GM19395 (cell line): ENCODE results near the gene APOB.

Source experiments
- ATAC-seq: cut with Tn5 transposase; IDR thresholded peaks from one replicate; pipeline ENCODE4 v1.9.1; 2021; ENCODE audit warnings: mild to moderate bottlenecking, moderate library complexity; ENCODE audit not compliant: unreplicated experiment

The APOB gene, protein sequence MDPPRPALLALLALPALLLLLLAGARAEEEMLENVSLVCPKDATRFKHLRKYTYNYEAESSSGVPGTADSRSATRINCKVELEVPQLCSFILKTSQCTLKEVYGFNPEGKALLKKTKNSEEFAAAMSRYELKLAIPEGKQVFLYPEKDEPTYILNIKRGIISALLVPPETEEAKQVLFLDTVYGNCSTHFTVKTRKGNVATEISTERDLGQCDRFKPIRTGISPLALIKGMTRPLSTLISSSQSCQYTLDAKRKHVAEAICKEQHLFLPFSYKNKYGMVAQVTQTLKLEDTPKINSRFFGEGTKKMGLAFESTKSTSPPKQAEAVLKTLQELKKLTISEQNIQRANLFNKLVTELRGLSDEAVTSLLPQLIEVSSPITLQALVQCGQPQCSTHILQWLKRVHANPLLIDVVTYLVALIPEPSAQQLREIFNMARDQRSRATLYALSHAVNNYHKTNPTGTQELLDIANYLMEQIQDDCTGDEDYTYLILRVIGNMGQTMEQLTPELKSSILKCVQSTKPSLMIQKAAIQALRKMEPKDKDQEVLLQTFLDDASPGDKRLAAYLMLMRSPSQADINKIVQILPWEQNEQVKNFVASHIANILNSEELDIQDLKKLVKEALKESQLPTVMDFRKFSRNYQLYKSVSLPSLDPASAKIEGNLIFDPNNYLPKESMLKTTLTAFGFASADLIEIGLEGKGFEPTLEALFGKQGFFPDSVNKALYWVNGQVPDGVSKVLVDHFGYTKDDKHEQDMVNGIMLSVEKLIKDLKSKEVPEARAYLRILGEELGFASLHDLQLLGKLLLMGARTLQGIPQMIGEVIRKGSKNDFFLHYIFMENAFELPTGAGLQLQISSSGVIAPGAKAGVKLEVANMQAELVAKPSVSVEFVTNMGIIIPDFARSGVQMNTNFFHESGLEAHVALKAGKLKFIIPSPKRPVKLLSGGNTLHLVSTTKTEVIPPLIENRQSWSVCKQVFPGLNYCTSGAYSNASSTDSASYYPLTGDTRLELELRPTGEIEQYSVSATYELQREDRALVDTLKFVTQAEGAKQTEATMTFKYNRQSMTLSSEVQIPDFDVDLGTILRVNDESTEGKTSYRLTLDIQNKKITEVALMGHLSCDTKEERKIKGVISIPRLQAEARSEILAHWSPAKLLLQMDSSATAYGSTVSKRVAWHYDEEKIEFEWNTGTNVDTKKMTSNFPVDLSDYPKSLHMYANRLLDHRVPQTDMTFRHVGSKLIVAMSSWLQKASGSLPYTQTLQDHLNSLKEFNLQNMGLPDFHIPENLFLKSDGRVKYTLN (N-terminal part only)

GRCh38 chr2:21043744-21044532, at the start of gene APOB:
TSS of gene APOB (minus strand) at chr2:21044073. CDS start at chr2:21043945, 128 bp downstream.
- ATAC-seq: no peak

GRCh38 chr2:21092308-21092869, 48.5 kb upstream of the APOB start:
- no peak for ATAC-seq

- no peak for ATAC-seq
Measured at GRCh38 chr2:21084401-21084800, 40.5 kb upstream of the APOB start.

DNA sequence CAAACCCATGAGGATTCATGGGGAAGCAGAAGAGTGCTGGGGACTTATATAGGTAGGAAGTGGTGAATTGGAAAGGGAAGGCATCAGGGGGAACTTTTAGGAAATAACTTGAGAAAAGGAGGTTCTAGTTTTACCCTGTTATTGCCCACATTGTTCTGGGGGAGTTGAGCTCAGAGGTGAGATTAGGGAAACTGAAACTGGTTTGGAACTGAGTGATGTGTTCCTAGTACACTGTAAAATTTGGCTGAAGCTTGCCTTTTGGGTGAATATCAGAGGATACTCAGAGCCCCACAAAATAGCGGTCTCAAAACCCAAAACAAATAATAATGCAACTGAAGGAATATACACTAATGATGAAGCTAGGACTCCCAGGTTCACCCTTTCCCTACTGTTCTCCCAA, 39.6 kb upstream of the APOB start:
- no peak for ATAC-seq

DNA sequence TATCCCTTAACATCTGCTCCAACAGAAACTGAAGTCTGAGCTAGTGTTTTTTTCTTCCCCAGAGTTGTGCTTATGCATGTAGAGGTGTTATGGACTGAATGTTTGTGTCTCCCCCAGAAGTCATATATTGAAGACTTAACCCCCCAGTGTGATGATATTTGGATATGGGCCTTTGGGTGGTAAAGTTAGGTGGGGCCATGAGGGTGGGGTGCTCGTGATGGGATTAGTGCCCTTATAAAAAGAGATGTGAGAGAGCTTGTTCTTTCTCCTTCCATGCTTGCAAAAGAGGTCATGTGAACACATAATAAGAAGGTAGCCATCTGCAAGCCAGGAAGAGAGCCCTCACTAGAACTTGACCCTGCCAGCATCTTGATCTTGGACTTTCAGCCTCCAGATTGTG, 34.4 kb upstream of the APOB start:
- no peak for ATAC-seq

- no peak for ATAC-seq
Measured at GRCh38 chr2:21072477-21073242, 28.8 kb upstream of the APOB start.

DNA sequence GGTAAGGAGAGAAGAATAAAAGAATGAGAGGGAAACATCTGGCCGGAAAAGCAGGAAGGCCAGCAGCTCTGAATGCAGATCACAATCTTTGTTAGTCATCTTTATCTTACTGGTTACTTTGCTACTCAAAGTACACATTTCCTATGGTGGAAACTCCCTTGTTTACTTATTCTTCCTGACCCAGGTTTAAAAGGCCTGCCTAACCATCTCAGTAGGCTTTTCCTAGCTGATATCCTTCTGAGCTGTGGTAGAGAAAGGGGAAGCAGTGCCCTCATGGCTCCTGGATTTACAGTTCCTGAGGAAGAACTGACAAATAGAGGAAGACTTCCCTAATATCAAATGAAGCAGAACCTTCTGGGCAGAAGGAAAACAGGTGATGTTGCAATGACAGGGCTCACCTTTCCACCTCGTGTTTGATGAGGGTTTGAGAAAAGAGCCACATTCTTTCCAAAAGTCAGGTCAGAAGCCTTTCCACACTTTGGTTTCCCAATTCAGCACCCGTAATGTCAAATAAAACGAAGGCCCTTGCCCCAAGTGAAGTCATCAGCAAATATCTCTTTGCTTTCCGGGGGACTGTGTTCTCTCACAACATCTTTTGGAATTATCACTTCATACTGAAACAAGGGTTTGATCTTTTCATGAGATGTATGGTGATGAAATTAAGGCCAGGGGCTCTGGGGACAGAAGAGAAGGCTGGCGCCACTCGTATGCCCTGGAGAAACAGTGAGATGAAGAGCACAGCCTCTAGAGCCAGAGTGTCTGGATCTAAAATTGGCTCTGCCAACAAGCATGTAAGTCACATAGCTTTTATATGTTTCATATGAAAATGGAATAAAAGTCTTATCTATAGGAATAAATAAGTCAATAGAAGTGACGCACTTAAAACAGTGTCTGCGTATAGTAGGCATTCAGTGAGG, 26.7 kb upstream of the APOB start:
- no peak for ATAC-seq

DNA sequence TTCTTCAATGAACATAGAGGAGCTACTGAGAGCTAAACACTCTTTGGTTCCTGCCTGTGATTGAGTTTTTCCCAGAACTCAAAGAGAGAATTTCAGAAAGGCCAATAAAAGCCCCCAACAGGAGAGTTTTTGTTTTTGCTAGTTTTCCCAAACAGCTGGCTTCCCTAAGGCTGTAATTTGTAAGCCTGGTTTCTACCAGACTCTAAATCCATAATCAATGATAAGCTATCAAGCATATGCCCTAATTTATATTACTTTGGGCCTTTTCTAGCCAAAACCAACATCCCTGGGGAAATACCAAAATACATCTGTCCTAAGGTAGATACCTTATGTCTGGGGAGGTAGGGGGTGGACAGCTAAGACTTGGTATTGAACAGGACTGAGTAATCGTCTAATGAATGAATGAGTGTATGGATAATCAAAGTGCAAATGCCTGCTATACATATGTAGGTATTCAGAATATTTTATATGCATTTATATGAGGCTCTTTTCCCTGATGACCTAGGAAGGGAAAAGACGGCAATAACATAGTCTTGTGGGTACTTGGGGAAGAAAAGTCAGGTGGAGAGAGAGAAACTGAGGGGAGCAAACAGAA, 26.0 kb upstream of the APOB start:
- no peak for ATAC-seq

DNA sequence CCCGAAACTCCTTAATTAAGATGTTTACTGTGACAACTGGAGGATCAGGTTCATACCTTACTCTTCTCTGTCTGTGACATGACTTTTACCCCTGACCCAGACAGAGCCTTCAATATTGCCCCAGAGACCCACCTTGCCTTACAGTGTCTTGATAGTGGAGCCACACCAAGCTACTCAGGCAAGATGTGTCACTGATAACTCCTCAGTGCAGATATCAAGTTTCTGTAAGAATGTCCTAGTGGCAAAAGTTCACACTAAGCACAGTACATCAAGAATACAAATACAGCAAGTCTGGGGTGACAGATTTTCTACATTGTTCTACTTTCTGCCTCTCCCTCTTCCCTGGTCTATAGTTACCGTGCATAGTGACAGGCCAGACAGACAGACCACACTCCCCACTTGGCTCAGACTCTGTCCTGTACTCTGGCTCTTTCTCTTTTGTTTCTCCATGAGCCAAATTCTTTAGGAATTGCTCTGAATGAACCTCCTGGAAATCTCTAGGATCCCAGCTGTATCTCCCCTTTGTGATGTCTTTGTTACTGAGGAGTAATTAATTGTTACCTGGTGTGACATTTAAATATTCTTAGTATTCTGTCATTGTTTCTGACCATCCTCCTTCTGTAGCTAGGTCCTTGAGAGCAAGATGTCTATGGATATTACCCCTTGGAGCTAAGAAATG, 24.1 kb upstream of the APOB start:
- no peak for ATAC-seq

DNA sequence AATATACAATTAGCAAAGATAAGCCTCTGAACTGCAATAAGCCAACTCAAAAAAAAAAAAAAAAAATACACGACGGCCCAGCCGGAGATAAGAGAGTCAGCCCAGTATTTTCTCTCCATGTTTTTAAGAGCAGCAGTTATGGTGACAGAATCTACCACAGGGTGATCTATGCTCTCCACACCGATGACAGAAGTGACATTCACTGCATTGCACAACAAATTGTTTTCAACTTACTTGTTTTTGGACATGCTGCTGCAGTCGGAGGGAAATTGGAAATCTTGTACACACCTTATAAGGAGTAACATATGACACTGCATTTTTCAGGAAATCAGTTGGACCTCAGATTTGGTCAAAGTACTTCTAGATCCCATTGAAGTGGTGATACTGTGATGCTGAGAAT, 23.3 kb upstream of the APOB start:
- no peak for ATAC-seq

- ATAC-seq: no peak
Measured at GRCh38 chr2:21059885-21060610, 16.2 kb upstream of the APOB start.

- ATAC-seq: no peak
Measured at GRCh38 chr2:21057097-21057496, 13.2 kb upstream of the APOB start.

GRCh38 chr2:21055879-21056790, 12.3 kb upstream of the APOB start:
- ATAC-seq: no peak

- ATAC-seq: no peak
Measured at GRCh38 chr2:21055451-21055850, 11.6 kb upstream of the APOB start.

DNA sequence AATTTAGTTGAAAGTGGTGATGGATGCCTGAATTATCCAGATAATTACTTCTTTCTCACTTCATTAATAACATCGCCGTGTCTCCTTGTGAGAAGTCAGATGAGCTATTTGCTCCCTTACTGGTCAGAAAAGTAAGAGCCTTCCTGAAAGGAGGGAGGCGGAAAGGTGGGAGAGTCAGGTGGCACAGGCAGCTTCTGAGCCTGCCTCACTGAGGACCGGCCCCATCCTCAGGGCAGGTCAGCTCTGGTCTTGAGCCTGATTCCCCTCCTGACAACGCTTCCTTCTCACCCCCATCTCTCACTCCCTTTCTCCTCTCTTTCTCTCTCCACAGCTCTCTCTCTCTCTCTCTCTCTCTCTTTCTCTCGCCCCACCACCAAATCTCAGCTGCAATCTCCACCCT, 10.1 kb upstream of the APOB start:
- no peak for ATAC-seq

GRCh38 chr2:21052044-21052443, 8.2 kb upstream of the APOB start:
- no peak for ATAC-seq
